Cardiac fibroblast (primary cell): Measurements from ENCODE around the gene ZNF664.

ENCODE experiments used
- DNase-seq, 2 donors: peaks; one replicate each; pipeline versions ENCODE4 v3.0.0 to v3.0.0-alpha.2; 2010; ENCODE audit warnings: low read depth in 2 of 2
- H3K4me3 ChIP-seq, 2 donors: replicated peaks in 1 of 2; 1 replicate in 1 of 2; 2 replicates in 1 of 2; pipeline ENCODE4 v1.5.1; 2011; ENCODE audit warnings: low read depth in 2 of 2, low read length in 2 of 2, mild to moderate bottlenecking in 2 of 2, moderate library complexity in 1 of 2
- TF ChIP-seq, protein P1 (sequence below): IDR thresholded peaks from one replicate; pipeline ENCODE4 v1.5.1; 2011; ENCODE audit warnings: low read depth, mild to moderate bottlenecking, low read length, inconsistent platforms

The ZNF664 gene

DNA sequence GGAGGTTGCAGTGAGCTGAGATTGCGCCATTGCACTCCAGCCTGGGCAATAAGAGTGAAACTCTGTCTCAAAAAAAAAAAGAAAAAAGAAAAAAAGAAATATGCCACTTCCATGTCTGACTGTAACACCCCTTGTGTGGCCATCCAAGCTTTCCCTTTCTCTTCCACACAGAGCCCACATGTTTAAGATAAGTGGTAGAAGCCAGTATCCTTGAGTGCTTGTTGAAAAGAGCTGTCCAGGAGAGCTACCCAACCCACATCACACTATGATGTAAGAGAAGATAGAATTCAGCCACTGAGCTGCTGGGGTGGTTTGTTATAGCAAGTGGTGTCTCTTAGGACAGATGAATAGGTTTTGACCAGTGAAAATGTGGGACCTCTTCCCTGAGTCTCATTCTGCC lies 82.1 kb downstream of the ZNF664 start:
- DNase-seq, result no peak
- TF ChIP-seq, protein P1, sequence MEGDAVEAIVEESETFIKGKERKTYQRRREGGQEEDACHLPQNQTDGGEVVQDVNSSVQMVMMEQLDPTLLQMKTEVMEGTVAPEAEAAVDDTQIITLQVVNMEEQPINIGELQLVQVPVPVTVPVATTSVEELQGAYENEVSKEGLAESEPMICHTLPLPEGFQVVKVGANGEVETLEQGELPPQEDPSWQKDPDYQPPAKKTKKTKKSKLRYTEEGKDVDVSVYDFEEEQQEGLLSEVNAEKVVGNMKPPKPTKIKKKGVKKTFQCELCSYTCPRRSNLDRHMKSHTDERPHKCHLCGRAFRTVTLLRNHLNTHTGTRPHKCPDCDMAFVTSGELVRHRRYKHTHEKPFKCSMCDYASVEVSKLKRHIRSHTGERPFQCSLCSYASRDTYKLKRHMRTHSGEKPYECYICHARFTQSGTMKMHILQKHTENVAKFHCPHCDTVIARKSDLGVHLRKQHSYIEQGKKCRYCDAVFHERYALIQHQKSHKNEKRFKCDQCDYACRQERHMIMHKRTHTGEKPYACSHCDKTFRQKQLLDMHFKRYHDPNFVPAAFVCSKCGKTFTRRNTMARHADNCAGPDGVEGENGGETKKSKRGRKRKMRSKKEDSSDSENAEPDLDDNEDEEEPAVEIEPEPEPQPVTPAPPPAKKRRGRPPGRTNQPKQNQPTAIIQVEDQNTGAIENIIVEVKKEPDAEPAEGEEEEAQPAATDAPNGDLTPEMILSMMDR, result no peak
- H3K4me3 ChIP-seq, result no peak overlapping the region

DNA sequence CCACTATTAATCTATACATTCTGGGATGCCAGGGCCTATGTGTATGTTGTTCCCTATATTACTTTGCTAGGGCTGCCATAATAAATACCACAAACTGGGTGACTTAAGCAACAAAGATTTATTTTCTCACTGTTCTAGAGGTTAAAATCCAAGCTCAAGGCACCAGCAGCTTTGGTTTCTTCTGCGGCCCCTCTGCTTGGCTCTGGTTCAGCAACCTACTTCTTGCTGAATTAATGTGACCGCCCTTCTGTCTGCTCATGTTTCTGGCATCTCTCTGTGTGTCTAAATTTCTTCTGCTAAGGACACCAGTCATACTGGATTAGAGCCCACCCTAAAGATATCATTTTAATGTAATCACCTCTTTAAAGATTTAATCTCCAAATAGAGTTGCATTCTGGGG lies 84.7 kb downstream of the ZNF664 start:
- H3K4me3 ChIP-seq, result no peak overlapping the region
- DNase-seq, result no peak
- TF ChIP-seq, protein P1, result no peak

DNA sequence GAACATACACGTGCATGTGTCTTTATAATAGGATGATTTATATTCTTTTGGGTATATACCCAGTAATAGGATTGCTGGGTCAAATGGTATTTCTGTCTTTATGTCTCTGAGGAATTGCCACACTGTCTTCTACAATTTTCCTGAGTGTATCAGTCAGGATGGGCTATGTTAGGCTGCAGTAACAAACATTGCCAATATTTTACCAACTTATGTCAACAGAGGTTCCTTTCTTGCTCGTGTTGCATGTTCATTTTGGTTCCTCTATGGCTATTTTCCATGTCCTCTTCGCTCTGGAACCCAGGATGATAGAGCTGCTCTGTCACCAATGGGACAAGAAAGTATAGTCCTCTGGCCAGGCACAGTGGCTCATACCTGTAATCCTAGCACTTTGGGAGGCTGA lies 86.7 kb downstream of the ZNF664 start:
- DNase-seq, result no peak
- TF ChIP-seq, protein P1, result no peak
- no peak overlapping the region for H3K4me3 ChIP-seq
